HL-60/S4 treated with phorbol 12-myristate 13-acetate at 8.2 ng/mL for 4 days and 3 days (cell line): ENCODE results near the gene RASAL2.
"Not testable (repeated sequence)": the region's sequence is repeated elsewhere in the genome, so short reads cannot be mapped to it uniquely, and the experiment has no call there.

ENCODE experiments used
- in situ Hi-C: fragments of 300-500 bp; cut with MboI; formaldehyde crosslinking; loops from 2 replicates; pipeline ENCODE4 v1.15.0; 2022; ENCODE audit warnings: low sequenced_read_pairs

RASAL2 gene

GRCh38 chr1:178151831-178152230 lies 57.9 kb downstream of the RASAL2 start:
- in situ Hi-C loops: no loop called here

- in situ Hi-C loops: no loop called here
These were observed 61.8 kb downstream of the RASAL2 start for GRCh38 chr1:178155481-178156255.

- in situ Hi-C loops: no loop called here
These were observed 67.0 kb downstream of the RASAL2 start for GRCh38 chr1:178160736-178161475.

GRCh38 chr1:178161516-178161915 lies 67.6 kb downstream of the RASAL2 start:
- in situ Hi-C loops: no loop called here

- in situ Hi-C loops: no loop called here
These were observed 71.3 kb downstream of the RASAL2 start for GRCh38 chr1:178165196-178165595.

GRCh38 chr1:178166429-178167024 lies 72.6 kb downstream of the RASAL2 start:
- in situ Hi-C loops: no loop called here

- in situ Hi-C loops: no loop called here
These were observed 74.6 kb downstream of the RASAL2 start for GRCh38 chr1:178168536-178168935.

- in situ Hi-C loops: no loop called here
These were observed 75.7 kb downstream of the RASAL2 start for GRCh38 chr1:178169649-178170048.

GRCh38 chr1:178172939-178173338 lies 79.0 kb downstream of the RASAL2 start:
- in situ Hi-C loops: no loop called here

GRCh38 chr1:178174539-178174938 lies 80.6 kb downstream of the RASAL2 start:
- in situ Hi-C loops: no loop called here

GRCh38 chr1:178180405-178180804 lies 86.5 kb downstream of the RASAL2 start:
- in situ Hi-C loops: no loop called here

GRCh38 chr1:178183796-178184195 lies 89.9 kb downstream of the RASAL2 start:
- in situ Hi-C loops: no loop called here

GRCh38 chr1:178188306-178188705 lies 94.4 kb downstream of the RASAL2 start:
- in situ Hi-C loops: no loop called here

- in situ Hi-C loops: no loop called here
These were observed 95.9 kb downstream of the RASAL2 start for GRCh38 chr1:178189814-178190213.

- in situ Hi-C loops: no loop called here
These were observed 97.0 kb downstream of the RASAL2 start for GRCh38 chr1:178190881-178191280.

- in situ Hi-C loops: no loop called here
These were observed 98.8 kb downstream of the RASAL2 start for GRCh38 chr1:178192686-178193085.

GRCh38 chr1:178196631-178197030 lies 102.7 kb downstream of the RASAL2 start:
- in situ Hi-C loops: no loop called here

- in situ Hi-C loops: not testable (repeated sequence)
These were observed 108.2 kb downstream of the RASAL2 start for GRCh38 chr1:178202095-178202494.

- in situ Hi-C loops: not testable (repeated sequence)
These were observed 108.6 kb downstream of the RASAL2 start for GRCh38 chr1:178202546-178202945.

- in situ Hi-C loops: not testable (repeated sequence)
These were observed 114.5 kb downstream of the RASAL2 start for GRCh38 chr1:178208269-178208856.

- in situ Hi-C loops: no loop called here
These were observed 116.0 kb downstream of the RASAL2 start for GRCh38 chr1:178209935-178210334.
